OCI-LY7 (cell line): ENCODE results near the gene RILP. TPM values are rescaled to one million over a fixed set of nuclear protein-coding genes. Genes with fewer than 3 reads are reported as not detected.
"Not testable (repeated sequence)": the region's sequence is repeated elsewhere in the genome, so short reads cannot be mapped to it uniquely, and the experiment has no call there.

Experiments
- BruUV-seq: library from RNA; stranded (reverse); fragments of 400-500 nt; replicated peaks from 2 replicates; lab custom pipeline; 2021; lab: Mats Ljungman, UMichigan
- CTCF ChIA-PET: fragments of 300-600 bp; sonication (Branson Sonifier 250); formaldehyde crosslinking; loops from one replicate; lab custom pipeline; 2022; ENCODE audit warnings: antibody characterized with exemption; ENCODE audit not compliant: unreplicated experiment; lab: Charles Lee
- POLR2A ChIA-PET: fragments of 300-600 bp; sonication (Branson Sonifier 250); formaldehyde crosslinking; loops from one replicate; lab custom pipeline; 2022; ENCODE audit warnings: antibody characterized with exemption; lab: Charles Lee
- DNase-seq: peaks from one replicate; pipeline ENCODE4 v3.0.0-alpha.2; 2015; ENCODE audit warnings: low spot score
- H2AFZ ChIP-seq: fragments of 200-600 bp; sonication (generic), shearing (Covaris generic); 2 replicates; pipeline ENCODE4 v1.6.1; 2014; ENCODE audit warnings: mild to moderate bottlenecking, antibody characterized with exemption, low read length, moderate library complexity
- H3K27ac ChIP-seq: fragments of 200-600 bp; sonication (generic); 2 replicates; pipeline ENCODE4 v1.5.1; 2014; ENCODE audit warnings: mixed run types, low read depth, mild to moderate bottlenecking, moderate library complexity, low read length, inconsistent platforms; ENCODE audit not compliant: poor library complexity, severe bottlenecking
- H3K36me3 ChIP-seq: fragments of 200-600 bp; sonication (generic); 2 replicates; pipeline ENCODE4 v1.6.1; 2014; ENCODE audit warnings: mild to moderate bottlenecking, antibody characterized with exemption, low read length, moderate library complexity, mixed read lengths; ENCODE audit not compliant: insufficient read depth
- H3K4me1 ChIP-seq: fragments of 200-600 bp; sonication (generic); 2 replicates; pipeline ENCODE4 v1.5.1; 2014; ENCODE audit warnings: mild to moderate bottlenecking, low read length; ENCODE audit not compliant: insufficient read depth, poor library complexity, severe bottlenecking
- H3K4me2 ChIP-seq: fragments of 200-600 bp; sonication (generic); 2 replicates; pipeline ENCODE4 v1.6.1; 2014; ENCODE audit warnings: mild to moderate bottlenecking, low read length
- H3K4me3 ChIP-seq: fragments of 200-600 bp; sonication (generic); 2 replicates; pipeline ENCODE4 v1.5.1; 2014; ENCODE audit warnings: mild to moderate bottlenecking, low read depth, low read length; ENCODE audit not compliant: poor library complexity, severe bottlenecking
- H3K79me2 ChIP-seq: fragments of 200-600 bp; sonication (generic); 2 replicates; pipeline ENCODE4 v1.6.1; 2016; ENCODE audit warnings: low read depth, mild to moderate bottlenecking, low read length, moderate library complexity, mixed read lengths; ENCODE audit not compliant: insufficient read depth
- H3K9me2 ChIP-seq: fragments of 200-600 bp; sonication (generic); 2 replicates; pipeline ENCODE4 v1.6.1; 2016; ENCODE audit warnings: mild to moderate bottlenecking, low read length, mixed read lengths; ENCODE audit not compliant: insufficient read depth
- H3K9me3 ChIP-seq: fragments of 200-600 bp; sonication (generic); 2 replicates; pipeline ENCODE4 v1.6.1; 2014; ENCODE audit warnings: mild to moderate bottlenecking, mixed run types, low read length, mixed read lengths
- H4K20me1 ChIP-seq: fragments of 200-600 bp; sonication (generic); 2 replicates; pipeline ENCODE4 v1.6.1; 2014; ENCODE audit warnings: mild to moderate bottlenecking, antibody characterized with exemption, low read length, moderate library complexity, mixed read lengths; ENCODE audit not compliant: insufficient read depth
- CTCF ChIP-seq: fragments of 200-600 bp; sonication (generic); conservative IDR thresholded peaks from 2 replicates; pipeline ENCODE4 v1.5.1; 2014; ENCODE audit warnings: mild to moderate bottlenecking, antibody characterized with exemption, low read length, moderate library complexity, mixed read lengths
- EZH2phosphoT487 ChIP-seq: fragments of 200-600 bp; sonication (generic); IDR thresholded peaks from 2 replicates; pipeline ENCODE4 v1.6.1; 2018; ENCODE audit warnings: low read depth, borderline replicate concordance, mild to moderate bottlenecking, mixed run types, antibody characterized with exemption, low read length, moderate library complexity, mixed read lengths
- intact Hi-C: fragments of 100-400 bp; cut with micrococcal nuclease; formaldehyde crosslinking; loops from one replicate; pipeline ENCODE4 v1.10.0; 2022; ENCODE audit not compliant: unreplicated experiment
- total RNA-seq, 2 experiments: library from RNA; depleted of rRNA in 1 of 2; stranded (reverse); fragments of >200 nt in 1 of 2; shearing (Covaris generic) in 1 of 2; gene quantifications; 2 replicates each; pipeline ENCODE4 v1.2.3, GENCODE V29; 2014 to 2022

The RILP gene
- total RNA-seq, 2 experiments from 2014 or later = 1.2 to 3.2 TPM

- peaks cover 12% of the 10 kb centered on the region for H3K4me1 ChIP-seq
- H2AFZ ChIP-seq = no peak overlapping the region
- intact Hi-C loops = no loop called here
- ChIA-PET POLR2A (interaction anchor here (0.6 to 1.1 kb wide), 3 partner anchors 34 to 116 kb away, joined by 3 to 5 read pairs (median 4); no protein-coding TSS in a partner anchor), CTCF (no interaction called here)
- TF ChIP-seq EZH2phosphoT487 (no peak), CTCF (no peak)
- no peaks in the 10 kb centered on the region for H3K9me3 ChIP-seq
- H3K4me3 ChIP-seq = peak overlapping the region; percentile 95
- peaks cover 30% of the 10 kb centered on the region for H3K79me2 ChIP-seq
- H4K20me1 ChIP-seq = peaks cover 16% of the 10 kb centered on the region
- peaks cover 52% of the 10 kb centered on the region for H3K36me3 ChIP-seq
- DNase-seq = no peak
- no peaks in the 10 kb centered on the region for H3K9me2 ChIP-seq
- no TSS peak for BruUV-seq
- peak overlapping the region; percentile 68 for H3K4me2 ChIP-seq
- H3K27ac ChIP-seq = no peak overlapping the region
Observed at GRCh38 chr17:1683459-1683858, 33.8 kb upstream of the RILP start.

- no peaks in the 10 kb centered on the region for H3K79me2 ChIP-seq
- H3K4me1 ChIP-seq = no peaks in the 10 kb centered on the region
- H3K4me2 ChIP-seq = no peak overlapping the region
- TF ChIP-seq CTCF (no peak), EZH2phosphoT487 (no peak)
- no peaks in the 10 kb centered on the region for H3K9me2 ChIP-seq
- H2AFZ ChIP-seq = no peak overlapping the region
- BruUV-seq = no TSS peak
- no peak overlapping the region for H3K27ac ChIP-seq
- DNase-seq = no peak
- peaks cover 99% of the 10 kb centered on the region for H3K36me3 ChIP-seq
- intact Hi-C loops = no loop called here
- ChIA-PET CTCF (no interaction called here), POLR2A (no interaction called here)
- H3K4me3 ChIP-seq = no peak overlapping the region
- no peaks in the 10 kb centered on the region for H4K20me1 ChIP-seq
- no peaks in the 10 kb centered on the region for H3K9me3 ChIP-seq
Observed at GRCh38 chr17:1676401-1676800, 26.7 kb upstream of the RILP start.

GRCh38 chr17:1673041-1673785, 23.5 kb upstream of the RILP start:
- ChIA-PET POLR2A (no interaction called here), CTCF (interaction anchor here (0.5 kb wide), 1 partner anchor 21 kb away, joined by 3 read pairs; no protein-coding TSS in a partner anchor)
- intact Hi-C loops = no loop called here
- Histone ChIP-seq H3K4me2 (no peak overlapping the region), H3K9me3 (no peaks in the 10 kb centered on the region), H3K9me2 (no peaks in the 10 kb centered on the region), H3K4me3 (no peak overlapping the region), H3K4me1 (no peaks in the 10 kb centered on the region), H3K36me3 (peaks cover 99% of the 10 kb centered on the region), H3K79me2 (no peaks in the 10 kb centered on the region), H2AFZ (no peak overlapping the region), H4K20me1 (no peaks in the 10 kb centered on the region), H3K27ac (no peak overlapping the region)
- TF ChIP-seq CTCF (no peak), EZH2phosphoT487 (no peak)
- no peak for DNase-seq
- BruUV-seq = TSS peak; percentile 27

- H2AFZ ChIP-seq, H3K79me2 ChIP-seq, H3K4me3 ChIP-seq, H3K4me1 ChIP-seq, H3K9me3 ChIP-seq, H3K27ac ChIP-seq, BruUV-seq, DNase-seq, H3K4me2 ChIP-seq, H3K9me2 ChIP-seq, intact Hi-C loops, H4K20me1 ChIP-seq: not testable (repeated sequence)
- ChIA-PET CTCF (interaction anchor here (1.2 kb wide), 1 partner anchor 15 kb away, joined by 3 read pairs; the partner anchor contains the start of gene RILP), POLR2A (interaction anchor here (0.6 kb wide), 1 partner anchor 57 kb away, joined by 3 read pairs; no protein-coding TSS in a partner anchor)
- peaks cover 99% of the 10 kb centered on the region for H3K36me3 ChIP-seq
Observed at GRCh38 chr17:1663934-1664333, 14.3 kb upstream of the RILP start.
